ENCODE results near the gene RRP12.
A peak's percentile ranks its signal among the peaks of the same experiment; 100 is the strongest.

The RRP12 gene

DNA sequence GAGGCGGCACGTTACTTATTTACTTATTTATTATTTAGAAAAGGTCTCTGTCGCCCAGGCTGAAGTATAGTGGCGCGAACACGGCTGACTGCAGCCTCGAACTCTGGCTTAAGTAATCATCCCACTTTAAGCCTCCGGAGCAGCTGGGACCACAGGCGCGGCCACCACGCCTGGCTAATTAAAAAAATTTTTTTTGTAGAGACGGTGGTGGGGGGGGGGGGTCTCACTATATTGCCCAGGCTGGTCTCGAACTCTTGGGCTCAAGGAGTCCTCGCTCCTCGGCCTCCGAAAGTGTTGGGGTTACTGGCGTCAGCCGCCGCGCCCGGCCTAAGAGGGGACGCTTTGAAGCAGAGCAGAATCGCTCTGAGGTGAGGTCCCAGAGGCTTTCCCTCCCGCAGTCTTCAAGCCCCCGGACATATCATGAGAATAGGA lies 65.9 kb downstream of the RRP12 start:
- DNase-seq = no peak

DNA sequence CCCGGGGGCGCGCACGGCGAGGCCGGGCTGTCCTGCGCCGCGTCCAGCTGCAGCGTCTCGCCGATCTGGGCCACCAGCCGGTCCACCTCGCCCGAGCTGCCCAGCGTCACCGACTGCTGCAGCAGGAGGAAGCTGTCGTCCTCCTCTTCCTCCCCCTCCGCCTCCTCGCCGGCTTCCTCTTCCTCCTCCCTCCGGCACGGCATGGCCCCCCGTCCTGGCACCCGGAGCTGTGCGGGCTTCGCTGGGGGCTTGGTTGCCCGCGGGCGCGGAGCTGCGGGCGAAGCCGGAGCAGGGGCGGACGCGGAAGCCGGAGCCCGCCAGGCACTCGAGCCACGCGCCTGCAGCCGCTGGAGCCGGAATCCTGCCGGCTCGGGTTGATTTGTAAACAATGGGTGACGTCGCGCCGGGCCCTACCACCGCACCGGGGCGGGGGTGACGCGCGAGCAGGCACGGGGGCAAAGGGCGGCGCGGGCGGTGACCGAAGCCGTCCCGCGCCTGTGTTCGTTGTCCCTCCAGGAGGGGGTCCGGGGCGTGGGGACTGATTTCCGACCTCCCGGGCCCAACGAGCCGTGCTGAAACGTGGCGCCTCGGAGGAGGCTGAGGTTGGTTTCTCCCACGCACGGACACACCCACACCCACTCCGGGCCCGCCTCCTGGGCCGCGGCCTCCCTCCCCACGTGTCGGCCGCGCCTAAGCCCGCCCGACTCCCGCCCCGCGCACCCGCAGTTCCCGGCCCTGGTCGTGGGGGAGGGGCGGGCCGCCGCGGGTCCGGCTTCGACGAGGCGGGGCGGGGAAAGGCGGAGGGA lies 66.6 kb downstream of the RRP12 start, which contains the start of gene FRAT2:
TSS of gene FRAT2 (minus strand) at position 360 of the 806 bp plus-strand sequence. CDS start at position 203, 157 bp downstream.
- DNase-seq = peak; percentile 59 to 99 (median 94)

DNA sequence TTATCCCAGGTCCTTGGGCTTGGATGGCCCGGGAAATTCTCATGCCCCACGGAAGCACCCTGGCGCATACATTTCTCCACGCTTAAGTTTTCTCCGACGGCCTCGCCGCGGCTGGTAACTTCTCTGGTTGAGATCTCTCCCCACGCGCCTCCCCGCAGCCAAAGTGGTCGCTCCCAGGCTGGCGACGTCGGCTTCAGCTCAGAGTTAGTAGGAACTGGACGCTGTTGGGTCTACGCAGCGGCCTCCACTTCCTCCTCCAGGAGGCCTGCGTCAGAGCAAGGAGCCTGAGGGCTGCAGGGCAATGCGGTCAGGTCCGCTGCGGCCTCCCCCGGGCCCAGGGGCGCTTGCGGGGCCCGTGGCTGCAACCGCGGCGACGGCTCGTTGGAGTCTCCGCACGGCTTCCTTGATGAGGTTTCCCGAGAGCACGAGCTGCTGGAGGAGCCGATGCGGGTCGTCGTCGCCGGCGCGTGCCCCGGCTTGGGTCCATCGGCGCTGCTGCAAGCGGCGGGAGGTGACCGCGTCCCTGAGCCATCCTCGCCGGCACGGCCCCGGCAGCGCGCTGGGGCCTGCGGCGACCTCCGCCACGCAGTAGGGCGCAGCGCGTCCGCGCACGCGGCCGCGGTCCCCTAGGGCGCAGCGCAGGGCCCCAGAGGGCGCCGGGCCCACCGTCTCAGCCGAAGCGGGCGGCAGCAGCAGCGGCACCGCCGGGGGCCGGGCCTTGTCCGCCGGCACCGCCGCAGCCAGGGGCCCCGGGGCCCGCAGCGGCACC lies 67.4 kb downstream of the RRP12 start:
- DNase-seq = peak in 7 of 14 donors; percentile 9 to 50 (median 42)

DNA sequence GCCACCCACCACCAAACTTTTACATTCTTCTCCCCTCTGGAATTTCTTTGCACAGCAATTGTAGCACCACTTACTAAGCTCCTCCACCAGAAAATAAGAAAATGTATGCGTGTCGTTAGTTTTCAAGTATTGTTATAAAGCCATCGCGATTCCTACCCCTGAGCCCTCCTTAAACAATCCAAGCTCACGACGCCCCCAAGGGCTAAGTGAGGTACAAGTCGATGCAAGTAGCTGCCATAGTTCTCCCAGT lies 67.9 kb downstream of the RRP12 start:
- DNase-seq = peak in 1 of 14 donors; percentile 26

DNA sequence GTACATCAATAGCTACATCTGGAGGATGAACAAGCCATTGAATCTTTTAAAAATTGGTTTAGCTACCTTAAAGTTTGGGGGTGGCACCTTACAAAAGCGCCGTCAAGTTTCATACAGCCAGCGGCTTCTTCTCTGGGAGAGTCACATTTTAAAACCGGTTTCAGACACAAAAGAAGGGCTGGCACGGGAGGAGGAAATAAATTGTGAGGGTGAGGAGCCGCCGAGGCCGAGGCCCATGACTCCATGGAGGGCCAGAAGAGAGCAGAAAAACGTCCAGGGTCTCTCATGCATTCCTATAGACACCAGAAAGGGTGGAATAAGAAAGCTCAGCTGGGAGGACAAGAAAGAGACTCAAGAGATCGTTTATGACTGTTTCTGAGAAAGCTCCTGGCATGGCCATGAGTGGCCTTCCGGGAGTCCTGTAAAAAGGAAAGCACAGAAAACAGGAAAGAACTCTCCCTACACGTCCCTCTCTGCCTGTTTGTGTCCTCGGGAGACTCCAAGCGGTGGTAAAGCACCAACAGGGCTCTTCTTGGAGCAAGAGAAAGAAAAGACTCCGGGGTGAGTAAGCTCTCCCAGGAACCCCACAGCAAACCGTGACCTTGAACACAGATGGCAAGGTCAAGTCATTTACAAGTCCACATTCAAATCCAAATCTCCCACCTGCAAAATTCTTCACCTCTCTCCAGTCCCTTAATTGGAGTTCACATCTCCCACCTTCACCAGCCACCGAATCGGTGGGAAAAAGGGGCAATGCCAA lies 68.4 kb downstream of the RRP12 start:
- peak in 10 of 14 donors; percentile 8 to 53 (median 33) for DNase-seq

DNA sequence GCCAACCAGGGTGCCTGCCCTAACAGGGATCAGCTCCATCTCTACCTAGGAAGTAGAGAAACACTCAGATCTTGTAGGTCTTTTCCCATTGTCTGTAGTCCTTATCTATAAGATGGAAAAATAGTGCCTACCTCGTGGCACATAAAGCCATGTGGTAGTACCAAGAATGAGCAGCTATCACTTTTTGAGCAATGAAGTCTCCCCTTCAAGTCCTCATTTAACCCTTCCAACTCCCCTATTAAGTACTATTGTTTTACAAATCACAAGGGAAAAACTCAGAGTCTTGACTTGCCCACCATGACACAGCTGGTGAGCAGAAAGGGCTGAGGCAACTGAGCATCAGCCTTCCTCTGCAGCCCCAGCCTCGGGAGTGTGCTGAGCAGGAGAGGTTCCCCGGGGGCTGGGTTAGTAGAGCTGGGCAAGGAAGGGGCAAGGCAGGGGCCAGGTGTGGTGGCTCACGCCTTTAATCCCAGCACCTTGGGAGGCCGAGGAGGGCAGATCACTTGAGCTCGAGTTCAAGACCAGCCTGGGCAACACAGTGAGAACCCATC lies 69.9 kb downstream of the RRP12 start:
- no peak for DNase-seq

DNA sequence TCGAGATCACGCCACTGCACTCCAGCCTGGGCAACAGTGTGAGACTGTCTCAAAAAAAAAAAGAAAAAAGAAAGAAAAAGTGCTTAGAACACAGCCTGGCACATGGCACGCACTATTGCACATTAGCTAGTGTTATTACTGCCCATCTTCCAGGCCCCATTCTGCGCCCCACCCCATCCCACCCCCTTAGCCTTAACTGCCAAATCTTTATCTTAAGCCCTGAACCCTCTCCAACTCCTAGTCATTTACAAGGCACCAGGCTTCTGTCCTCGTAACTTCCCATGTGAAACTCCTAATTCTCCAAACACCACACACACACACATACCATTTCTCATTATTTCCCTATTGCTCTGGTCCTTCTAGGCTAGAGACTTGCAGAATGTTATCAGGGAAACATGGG lies 71.4 kb downstream of the RRP12 start:
- no peak for DNase-seq

DNA sequence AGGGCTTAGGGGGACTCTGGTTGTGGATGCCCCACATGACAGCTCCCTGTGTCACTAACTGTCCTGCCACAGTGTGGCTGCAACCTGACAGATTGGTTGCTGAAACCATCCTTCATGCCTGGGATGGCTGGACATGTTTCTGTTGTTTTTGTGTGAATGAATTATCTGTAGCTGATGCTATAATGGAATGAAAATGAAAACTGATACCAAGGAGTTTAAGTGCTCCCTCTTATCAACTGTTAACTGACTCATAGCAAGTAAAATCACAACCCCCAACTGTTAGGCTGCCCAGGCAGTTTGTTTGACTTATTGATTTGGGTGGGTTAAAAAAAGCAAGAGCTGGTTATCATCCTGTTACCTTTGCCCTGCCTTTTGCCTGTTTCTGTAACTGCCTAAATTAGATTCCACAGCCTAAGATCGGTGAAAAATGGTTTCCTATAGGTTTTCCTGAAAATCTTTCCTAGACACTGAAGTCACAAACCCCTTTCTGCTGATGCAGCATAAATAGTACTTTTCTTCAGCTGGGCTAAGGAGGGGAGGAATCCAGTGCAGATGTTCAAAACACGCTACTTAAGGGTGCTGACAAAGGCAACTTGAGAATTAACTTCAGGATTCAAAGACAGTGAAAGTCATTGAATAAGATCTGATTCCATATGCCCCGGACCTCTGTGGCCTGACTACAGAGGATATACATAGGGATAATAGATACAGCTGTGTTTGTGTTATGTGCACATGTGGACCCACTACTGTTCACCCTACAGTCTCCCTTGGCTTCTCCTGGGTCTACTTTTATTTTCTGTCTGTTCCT lies 72.3 kb downstream of the RRP12 start:
- DNase-seq = no peak

DNA sequence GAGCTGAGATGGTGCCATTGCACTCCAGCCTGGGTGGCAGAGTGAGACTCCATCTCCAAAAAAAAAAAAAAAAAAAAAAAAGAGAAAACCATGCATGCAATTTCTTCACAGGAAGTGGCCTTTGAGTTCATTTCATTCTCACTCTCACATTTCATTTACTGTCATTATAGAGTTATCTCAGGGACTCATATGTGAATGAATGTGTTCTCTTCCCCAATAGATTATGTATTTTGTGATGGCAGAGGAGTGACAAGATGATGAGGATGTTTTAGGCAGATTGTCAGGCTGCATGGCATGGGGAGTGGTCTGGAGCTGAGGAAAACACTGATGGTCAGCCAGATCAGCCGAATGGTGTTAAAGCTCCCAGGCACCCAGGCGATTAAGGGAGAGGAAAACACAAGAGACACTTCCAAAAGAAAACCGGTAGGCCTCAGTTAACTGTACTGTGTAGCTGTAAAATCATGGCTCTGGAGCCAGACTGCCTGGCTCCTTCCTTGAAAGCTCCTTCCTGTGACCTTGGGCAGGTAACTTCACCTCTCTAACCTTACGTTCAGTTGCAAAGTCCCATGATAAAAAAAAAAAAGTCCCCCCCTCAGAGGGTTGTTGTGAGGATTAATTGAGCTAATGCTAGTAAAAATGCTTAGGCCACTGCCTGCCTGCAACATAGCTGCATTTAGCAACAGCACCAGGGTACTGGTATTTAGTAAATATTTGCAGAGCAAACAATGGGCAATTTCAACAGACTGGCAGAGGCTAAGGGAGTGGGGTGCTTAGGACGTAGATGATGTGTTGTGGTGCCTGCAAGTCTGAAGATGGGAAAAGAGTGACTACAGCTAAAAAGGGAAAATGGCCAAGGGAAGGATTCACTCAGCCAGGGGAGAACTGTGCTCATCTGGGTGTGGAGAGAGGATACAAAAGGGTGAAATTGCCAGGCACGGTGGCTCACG lies 73.5 kb downstream of the RRP12 start:
- DNase-seq = no peak

DNA sequence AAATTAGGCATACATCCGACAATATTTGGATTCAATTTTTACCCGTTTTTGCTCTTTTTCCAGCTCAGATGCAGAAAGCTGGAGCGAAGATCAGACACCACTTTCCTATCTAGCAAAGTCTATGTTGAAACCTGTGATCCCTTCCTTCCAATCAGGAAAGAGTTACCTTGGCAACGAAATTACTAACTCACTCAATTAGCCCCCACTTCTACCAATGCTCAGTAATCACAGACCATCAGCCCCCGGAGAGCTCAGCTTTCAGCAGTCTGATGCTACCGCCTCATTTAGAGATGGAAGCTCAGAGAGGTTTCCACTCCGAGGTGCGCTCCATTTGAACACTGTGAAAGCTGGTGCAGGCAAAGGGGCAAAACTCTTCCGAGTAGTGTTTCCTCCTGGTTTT lies 75.4 kb downstream of the RRP12 start:
- DNase-seq = no peak

DNA sequence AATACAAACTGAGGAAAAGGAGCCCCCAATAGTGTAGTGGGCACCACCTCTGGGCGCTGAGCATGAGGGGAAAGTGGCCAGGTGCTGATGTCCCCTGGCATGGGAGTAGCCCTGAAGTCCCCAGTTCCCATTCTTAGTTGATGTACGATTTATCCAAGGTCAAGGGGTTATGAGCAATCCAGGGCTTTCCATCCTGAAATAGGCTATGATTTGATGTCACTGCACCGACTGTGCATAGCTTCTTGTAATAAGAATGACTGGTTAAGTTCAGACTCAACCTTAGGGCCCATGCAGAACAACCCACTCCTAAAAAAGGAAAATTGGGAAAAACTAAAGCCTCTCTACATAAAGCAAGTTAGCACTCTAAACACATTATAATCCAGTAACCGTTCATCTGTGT lies 77.6 kb downstream of the RRP12 start:
- DNase-seq = no peak

DNA sequence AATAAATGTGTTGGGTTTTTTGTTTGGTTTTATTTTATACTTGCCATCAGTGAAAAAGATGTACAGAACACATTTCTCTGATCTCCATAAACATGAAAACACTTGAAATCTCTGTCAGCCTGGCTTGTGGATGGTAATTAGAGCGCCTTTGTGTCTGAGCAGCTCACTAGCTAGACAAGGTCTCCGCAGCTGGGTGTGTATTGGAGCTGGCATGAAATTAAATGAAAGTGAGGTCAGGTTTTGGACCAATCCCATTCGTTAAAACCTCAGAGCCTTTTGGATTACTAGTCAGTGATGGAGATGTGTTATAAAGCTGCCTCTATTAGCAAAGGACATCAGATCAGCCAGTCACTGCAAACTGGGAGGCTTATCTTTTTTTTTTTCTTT lies 79.3 kb downstream of the RRP12 start:
- peak in 2 of 14 donors; percentile 3 to 34 for DNase-seq

DNA sequence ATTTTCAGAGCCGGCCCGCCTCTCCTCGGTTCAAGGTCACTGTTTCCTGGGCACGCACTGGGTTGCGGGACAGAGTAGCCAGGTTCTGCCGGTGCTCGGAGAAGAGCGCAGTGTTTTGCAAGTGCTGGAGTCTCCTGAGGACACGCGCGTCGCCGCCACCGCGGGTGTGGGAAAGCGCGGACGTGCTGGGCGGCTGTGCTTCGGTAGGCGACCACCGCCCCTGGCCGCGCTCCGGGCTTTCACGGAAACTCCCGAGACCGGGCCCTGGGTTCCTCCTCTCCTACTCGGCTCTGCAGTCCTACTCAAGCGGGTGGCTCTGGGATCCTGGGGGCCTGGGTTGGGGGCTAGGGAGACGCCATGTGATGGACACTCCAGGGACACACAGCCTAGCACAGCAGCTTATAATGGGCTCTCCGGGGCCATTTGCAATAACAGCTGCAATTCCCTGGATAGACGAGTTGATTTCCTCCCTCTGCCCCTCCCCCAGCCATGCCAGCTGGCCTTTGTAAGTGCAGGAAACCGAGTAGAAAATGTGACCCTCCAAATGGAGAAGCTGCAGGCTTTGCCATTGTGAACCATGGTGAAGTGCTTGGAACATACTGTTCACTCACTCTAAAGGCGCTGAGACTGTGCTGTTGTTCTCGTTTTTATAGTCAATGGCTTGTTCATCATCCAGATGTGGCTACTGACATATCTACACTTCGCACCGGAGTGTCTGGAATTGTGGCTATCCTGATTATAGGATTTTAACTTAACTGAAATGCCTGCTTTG lies 79.9 kb downstream of the RRP12 start:
- DNase-seq = peak in 13 of 14 donors; percentile 4 to 70 (median 37)

DNA sequence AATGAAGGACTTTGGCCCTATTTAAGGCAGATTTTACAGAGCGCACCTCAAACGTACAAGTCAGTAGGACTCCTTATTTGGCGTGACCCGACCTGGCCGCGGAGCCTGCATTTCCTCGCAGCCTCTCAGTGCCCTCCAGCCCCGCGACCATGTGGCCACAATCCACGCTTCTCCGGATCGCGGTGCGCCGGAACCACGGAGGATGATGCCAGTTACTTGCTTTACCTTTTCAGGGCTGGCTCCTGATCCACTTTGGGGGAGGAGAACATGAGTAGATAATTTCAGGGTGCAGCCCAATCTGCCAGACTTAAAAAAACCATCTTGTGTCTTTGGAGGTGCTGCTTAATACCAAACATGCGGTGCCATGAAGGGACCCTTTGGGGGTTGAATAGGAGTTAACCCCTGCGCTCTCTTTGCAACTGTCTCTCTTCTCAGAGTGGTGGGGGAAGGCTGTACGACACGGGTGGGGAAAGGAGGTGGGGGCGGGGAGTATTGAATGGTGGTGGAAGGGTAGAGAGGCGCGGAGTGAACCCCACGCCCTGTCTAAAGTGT lies 80.6 kb downstream of the RRP12 start:
- DNase-seq = peak in 3 of 14 donors; percentile 34 to 40 (median 35)

DNA sequence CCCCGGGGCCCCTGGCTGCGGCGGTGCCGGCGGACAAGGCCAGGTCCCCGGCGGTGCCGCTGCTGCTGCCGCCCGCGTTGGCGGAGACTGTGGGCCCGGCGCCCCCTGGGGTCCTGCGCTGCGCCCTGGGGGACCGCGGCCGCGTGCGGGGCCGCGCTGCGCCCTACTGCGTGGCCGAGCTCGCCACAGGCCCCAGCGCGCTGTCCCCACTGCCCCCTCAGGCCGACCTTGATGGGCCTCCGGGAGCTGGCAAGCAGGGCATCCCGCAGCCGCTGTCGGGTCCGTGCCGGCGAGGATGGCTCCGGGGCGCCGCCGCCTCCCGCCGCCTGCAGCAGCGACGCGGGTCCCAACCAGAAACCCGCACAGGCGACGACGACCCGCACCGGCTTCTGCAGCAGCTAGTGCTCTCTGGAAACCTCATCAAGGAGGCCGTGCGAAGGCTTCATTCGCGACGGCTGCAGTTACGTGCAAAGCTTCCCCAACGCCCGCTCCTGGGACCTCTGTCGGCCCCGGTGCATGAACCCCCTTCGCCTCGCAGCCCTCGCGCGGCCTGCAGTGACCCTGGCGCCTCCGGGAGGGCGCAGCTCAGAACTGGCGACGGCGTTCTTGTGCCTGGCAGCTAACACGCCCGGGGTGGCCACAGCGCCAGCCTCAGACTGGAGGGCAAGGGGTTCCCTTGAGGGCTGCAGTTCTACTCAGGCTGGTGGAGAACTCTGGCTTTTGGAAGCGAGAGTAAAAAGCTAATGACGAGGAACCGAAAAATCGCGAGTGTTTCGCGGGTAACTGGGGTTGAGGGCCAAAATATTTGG lies 81.3 kb downstream of the RRP12 start:
- DNase-seq = peak in 12 of 14 donors; percentile 7 to 68 (median 46)

DNA sequence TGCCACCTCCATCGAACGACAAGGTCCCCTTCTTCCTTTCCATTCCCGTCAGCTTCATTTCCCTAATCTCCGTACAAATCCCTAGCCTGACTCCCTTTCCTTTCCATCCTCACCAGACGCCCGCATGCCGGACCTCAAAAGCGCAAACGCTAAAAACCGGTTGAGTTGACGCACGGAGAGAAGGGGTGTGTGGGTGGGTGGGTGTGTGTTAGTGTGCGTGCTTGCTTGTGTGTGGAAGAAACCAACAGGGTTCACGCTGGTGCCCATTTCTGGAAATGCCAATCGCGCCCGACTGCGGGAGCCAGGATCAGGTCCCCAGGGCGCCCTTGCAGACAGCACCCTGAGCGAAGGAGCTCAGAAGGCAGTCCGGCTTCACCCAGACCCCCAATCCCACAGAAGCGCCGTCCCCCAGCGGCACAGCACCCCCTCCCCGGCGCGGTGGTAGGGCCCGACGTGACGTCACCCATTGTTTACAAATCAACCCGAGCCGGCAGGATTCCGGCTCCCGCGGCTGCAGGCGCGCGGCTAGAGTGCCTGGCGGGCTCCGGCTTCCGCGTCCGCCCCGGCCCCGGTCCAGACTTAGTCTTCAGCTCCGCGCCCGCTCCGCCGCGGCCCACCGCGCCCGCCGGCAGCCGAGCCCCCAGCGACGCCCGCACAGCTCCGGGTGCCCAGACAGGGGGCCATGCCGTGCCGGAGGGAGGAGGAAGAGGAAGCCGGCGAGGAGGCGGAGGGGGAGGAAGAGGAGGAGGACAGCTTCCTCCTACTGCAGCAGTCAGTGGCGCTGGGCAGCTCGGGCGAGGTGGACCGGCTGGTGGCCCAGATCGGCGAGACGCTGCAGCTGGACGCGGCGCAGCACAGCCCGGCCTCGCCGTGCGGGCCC lies 82.1 kb downstream of the RRP12 start, which contains the start of gene FRAT1:
TSS of gene FRAT1 (plus strand) at position 500 of the 880 bp plus-strand sequence. CDS start at position 683, 183 bp downstream.
- DNase-seq = peak; percentile 52 to 97 (median 90)

DNA sequence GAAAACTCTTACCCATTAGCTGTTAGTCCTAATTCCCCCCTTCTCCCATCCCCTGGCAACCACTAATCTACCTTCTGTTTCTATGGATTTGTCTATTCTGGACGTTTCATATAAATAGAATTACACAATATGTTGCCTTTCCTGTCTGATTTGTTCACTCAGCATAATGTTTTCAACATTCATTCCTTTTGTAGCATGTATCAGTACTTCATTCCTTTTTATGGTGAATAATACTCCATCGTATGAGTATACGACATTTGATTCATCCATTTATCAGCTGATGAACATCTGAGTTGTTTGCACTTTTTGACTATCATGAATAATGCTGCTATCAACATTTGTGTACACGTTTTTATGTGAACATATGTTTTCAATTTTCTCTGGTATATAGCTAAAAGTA lies 86.5 kb downstream of the RRP12 start:
- no peak for DNase-seq

Measured in C1 segment of cervical spinal cord (tissue), 14 donors.